Measurements from ENCODE around the gene SLC19A1. TPM values are rescaled to one million over a fixed set of nuclear protein-coding genes. Genes with fewer than 3 reads are reported as not detected.

The SLC19A1 gene
- total RNA-seq, 1 donor from 2014 or later, result 6.5 TPM

- no peak overlapping the region for H3K27ac Mint-ChIP-seq (ENCODE audit: unreplicated experiment)
- no peak for TF ChIP-seq CTCF (IDR thresholded peaks at IDR 0.05)
- DNase-seq (ENCODE audit: low spot score), result no peak
- H3K9me3 Mint-ChIP-seq (ENCODE audit: low read depth), result no peaks in the 10 kb centered on the region
- H3K27me3 Mint-ChIP-seq (ENCODE audit: low read depth), result peaks cover 2% of the 10 kb centered on the region
- H3K4me1 Mint-ChIP-seq (ENCODE audit: low read depth), result peaks cover 13% of the 10 kb centered on the region
- H3K4me3 Mint-ChIP-seq (ENCODE audit: unreplicated experiment), result no peak overlapping the region
- H3K36me3 Mint-ChIP-seq (ENCODE audit: low read depth), result no peaks in the 10 kb centered on the region
Measured at GRCh38 chr21:45551783-45552695, 9.8 kb upstream of the SLC19A1 start.

GRCh38 chr21:45551316-45551715, 9.1 kb upstream of the SLC19A1 start:
- no peaks in the 10 kb centered on the region for H3K36me3 Mint-ChIP-seq (ENCODE audit: low read depth)
- H3K27ac Mint-ChIP-seq (ENCODE audit: unreplicated experiment), result peak overlapping the region; percentile 75
- H3K27me3 Mint-ChIP-seq (ENCODE audit: low read depth), result peaks cover 2% of the 10 kb centered on the region
- H3K9me3 Mint-ChIP-seq (ENCODE audit: low read depth), result no peaks in the 10 kb centered on the region
- H3K4me1 Mint-ChIP-seq (ENCODE audit: low read depth), result peaks cover 9% of the 10 kb centered on the region
- TF ChIP-seq CTCF (IDR thresholded peaks at IDR 0.05), result no peak
- no peak overlapping the region for H3K4me3 Mint-ChIP-seq (ENCODE audit: unreplicated experiment)
- no peak for DNase-seq (ENCODE audit: low spot score)

GRCh38 chr21:45550522-45551210, 8.4 kb upstream of the SLC19A1 start:
- peaks cover 9% of the 10 kb centered on the region for H3K4me1 Mint-ChIP-seq (ENCODE audit: low read depth)
- peaks cover 2% of the 10 kb centered on the region for H3K27me3 Mint-ChIP-seq (ENCODE audit: low read depth)
- H3K36me3 Mint-ChIP-seq (ENCODE audit: low read depth), result no peaks in the 10 kb centered on the region
- no peak overlapping the region for H3K4me3 Mint-ChIP-seq (ENCODE audit: unreplicated experiment)
- H3K9me3 Mint-ChIP-seq (ENCODE audit: low read depth), result no peaks in the 10 kb centered on the region
- DNase-seq (ENCODE audit: low spot score), result no peak
- no peak for TF ChIP-seq CTCF (IDR thresholded peaks at IDR 0.05)
- H3K27ac Mint-ChIP-seq (ENCODE audit: unreplicated experiment), result no peak overlapping the region

GRCh38 chr21:45549626-45550463, 7.6 kb upstream of the SLC19A1 start:
- Mint-ChIP-seq H3K9me3 (ENCODE audit: low read depth) (no peaks in the 10 kb centered on the region), H3K27ac (ENCODE audit: unreplicated experiment) (no peak overlapping the region), H3K4me1 (ENCODE audit: low read depth) (peaks cover 9% of the 10 kb centered on the region), H3K4me3 (ENCODE audit: unreplicated experiment) (no peak overlapping the region), H3K36me3 (ENCODE audit: low read depth) (no peaks in the 10 kb centered on the region), H3K27me3 (ENCODE audit: low read depth) (peaks cover 2% of the 10 kb centered on the region)
- no peak for DNase-seq (ENCODE audit: low spot score)
- TF ChIP-seq CTCF (IDR thresholded peaks at IDR 0.05), result no peak
